Muscle layer of colon (tissue), 2 donors: ENCODE data around the gene HSPA1L.
"Not testable (repeated sequence)": the region's sequence is repeated elsewhere in the genome, so short reads cannot be mapped to it uniquely, and the experiment has no call there.

ENCODE experiments used
- H3K27ac ChIP-seq: one replicate; pipeline ENCODE4 v1.7.0; 2013; ENCODE audit warnings: low read depth, mild to moderate bottlenecking, low read length, moderate library complexity
- H3K27me3 ChIP-seq, 2 donors: one replicate each; pipeline ENCODE4 v1.7.0; 2013; ENCODE audit warnings: low read length in 2 of 2, mild to moderate bottlenecking in 2 of 2; ENCODE audit not compliant: insufficient read depth in 2 of 2, control insufficient read depth in 1 of 2
- H3K36me3 ChIP-seq: one replicate; pipeline ENCODE4 v1.7.0; 2013; ENCODE audit warnings: mild to moderate bottlenecking, low read length; ENCODE audit not compliant: insufficient read depth
- H3K4me1 ChIP-seq: one replicate; pipeline ENCODE4 v1.7.0; 2013; ENCODE audit warnings: mild to moderate bottlenecking, low read length; ENCODE audit not compliant: insufficient read depth
- H3K4me3 ChIP-seq, 2 donors: one replicate each; pipeline ENCODE4 v1.7.0; 2013; ENCODE audit warnings: low read length in 2 of 2, low read depth in 1 of 2, mild to moderate bottlenecking in 1 of 2, moderate library complexity in 1 of 2
- H3K9ac ChIP-seq: one replicate; pipeline ENCODE4 v1.7.0; 2013; ENCODE audit warnings: low read length
- H3K9me3 ChIP-seq: one replicate; pipeline ENCODE4 v1.7.0; 2013; ENCODE audit warnings: mild to moderate bottlenecking, low read length
- donor health status: abdominal sarcoma.
- donor health status: Adenocarcinoma of cecum.

The HSPA1L gene

DNA sequence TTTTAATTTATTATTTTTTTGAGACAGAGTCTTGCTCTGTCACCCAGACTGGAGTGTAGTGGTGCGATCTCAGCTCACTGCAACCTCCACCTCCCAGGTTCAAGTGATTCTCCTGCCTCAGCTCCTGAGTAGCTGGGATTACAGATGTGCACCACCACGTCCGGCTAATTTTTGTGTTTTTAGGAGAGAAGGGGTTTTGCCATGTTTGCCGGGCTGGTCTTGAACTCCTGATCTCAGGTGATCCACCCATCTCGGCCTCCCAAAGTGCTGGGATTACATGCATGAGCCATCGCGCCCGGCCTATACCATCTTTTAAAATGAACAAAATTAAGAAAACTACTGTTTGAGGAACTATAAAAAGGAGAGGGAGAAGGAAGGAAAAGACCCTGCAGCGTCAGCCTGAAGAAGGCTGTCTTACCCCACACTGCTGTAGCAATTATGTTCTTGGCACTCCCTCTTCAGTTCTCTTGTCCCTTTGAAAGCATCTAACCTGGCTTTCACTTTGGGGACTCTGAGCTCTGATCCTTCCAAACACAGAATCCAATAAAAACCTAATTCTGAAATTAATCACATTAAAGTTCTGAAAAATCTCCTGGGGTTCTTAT is 8.6 kb upstream of the HSPA1L start:
- not testable (repeated sequence) for H3K36me3 ChIP-seq, H3K9ac ChIP-seq, H3K4me3 ChIP-seq, H3K27ac ChIP-seq, H3K27me3 ChIP-seq, H3K9me3 ChIP-seq
- peaks cover 37% of the 10 kb centered on the region for H3K4me1 ChIP-seq

GRCh38 chr6:31822036-31822821 is 7.1 kb upstream of the HSPA1L start:
- no peaks in the 10 kb centered on the region for H3K36me3 ChIP-seq
- peaks cover 48% of the 10 kb centered on the region for H3K4me1 ChIP-seq
- peak overlapping the region; percentile 94 for H3K27ac ChIP-seq
- peak overlapping the region; percentile 66 to 74 for H3K4me3 ChIP-seq
- no peaks in the 10 kb centered on the region for H3K9me3 ChIP-seq
- no peaks in the 10 kb centered on the region for H3K27me3 ChIP-seq
- peak overlapping the region; percentile 95 for H3K9ac ChIP-seq

GRCh38 chr6:31821301-31822035 is 6.4 kb upstream of the HSPA1L start:
- Histone ChIP-seq H3K36me3 (no peaks in the 10 kb centered on the region), H3K4me1 (peaks cover 48% of the 10 kb centered on the region), H3K4me3 (peak overlapping the region; percentile 66 to 74)

GRCh38 chr6:31820399-31820798 is 5.3 kb upstream of the HSPA1L start:
- H3K4me3 ChIP-seq, H3K9ac ChIP-seq, H3K36me3 ChIP-seq, H3K27me3 ChIP-seq, H3K9me3 ChIP-seq: not testable (repeated sequence)
- H3K4me1 ChIP-seq: peaks cover 37% of the 10 kb centered on the region
- peak overlapping the region; percentile 94 for H3K27ac ChIP-seq

More at GRCh38 chr6:31821301-31822035, 6.4 kb upstream of the HSPA1L start:
- no peaks in the 10 kb centered on the region for H3K9me3 ChIP-seq
- H3K27me3 ChIP-seq: no peaks in the 10 kb centered on the region
- H3K27ac ChIP-seq: peak overlapping the region; percentile 94
- peak overlapping the region; percentile 68 for H3K9ac ChIP-seq

GRCh38 chr6:31819871-31820299 is 4.8 kb upstream of the HSPA1L start:
- Histone ChIP-seq H3K9me3 (no peaks in the 10 kb centered on the region), H3K4me3 (no peak overlapping the region), H3K4me1 (peaks cover 35% of the 10 kb centered on the region), H3K27me3 (no peaks in the 10 kb centered on the region), H3K36me3 (no peaks in the 10 kb centered on the region), H3K9ac (no peak overlapping the region), H3K27ac (peak overlapping the region; percentile 41)

- not testable (repeated sequence) for H3K9ac ChIP-seq, H3K36me3 ChIP-seq, H3K9me3 ChIP-seq, H3K27ac ChIP-seq, H3K27me3 ChIP-seq
- Histone ChIP-seq H3K4me3 (peak overlapping the region; percentile 44 to 47), H3K4me1 (peaks cover 40% of the 10 kb centered on the region)
Measured at GRCh38 chr6:31817929-31818511, 2.9 kb upstream of the HSPA1L start.

GRCh38 chr6:31817133-31817928 is 2.2 kb upstream of the HSPA1L start:
- not testable (repeated sequence) for H3K27me3 ChIP-seq, H3K36me3 ChIP-seq, H3K9ac ChIP-seq, H3K9me3 ChIP-seq
- H3K4me1 ChIP-seq: peaks cover 37% of the 10 kb centered on the region
- H3K27ac ChIP-seq: peak overlapping the region; percentile 75
- H3K4me3 ChIP-seq: peak overlapping the region; percentile 44 to 47

DNA sequence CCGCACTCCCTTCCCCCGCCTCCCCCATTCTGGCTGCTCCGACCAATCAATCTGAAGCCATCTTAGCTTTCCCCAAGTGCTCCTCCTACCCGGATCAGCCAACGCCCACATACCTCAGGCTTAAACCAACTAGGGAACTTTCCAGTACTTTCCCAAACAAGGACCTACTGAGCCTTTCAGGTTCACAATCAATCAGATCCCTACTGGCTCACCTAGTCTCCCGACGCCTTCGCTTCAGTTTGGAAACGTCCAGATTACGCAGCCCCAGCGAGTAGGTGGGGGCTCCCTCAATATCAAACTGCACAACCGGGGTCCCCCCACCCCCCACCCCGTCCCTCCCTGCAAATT is 432 bp downstream of the HSPA1L start:
- Histone ChIP-seq H3K36me3 (no peaks in the 10 kb centered on the region), H3K9me3 (no peaks in the 10 kb centered on the region), H3K27me3 (no peaks in the 10 kb centered on the region), H3K9ac (peak overlapping the region; percentile 74), H3K4me3 (peak overlapping the region; percentile 67 to 75), H3K27ac (peak overlapping the region; percentile 87), H3K4me1 (peaks cover 24% of the 10 kb centered on the region)

DNA sequence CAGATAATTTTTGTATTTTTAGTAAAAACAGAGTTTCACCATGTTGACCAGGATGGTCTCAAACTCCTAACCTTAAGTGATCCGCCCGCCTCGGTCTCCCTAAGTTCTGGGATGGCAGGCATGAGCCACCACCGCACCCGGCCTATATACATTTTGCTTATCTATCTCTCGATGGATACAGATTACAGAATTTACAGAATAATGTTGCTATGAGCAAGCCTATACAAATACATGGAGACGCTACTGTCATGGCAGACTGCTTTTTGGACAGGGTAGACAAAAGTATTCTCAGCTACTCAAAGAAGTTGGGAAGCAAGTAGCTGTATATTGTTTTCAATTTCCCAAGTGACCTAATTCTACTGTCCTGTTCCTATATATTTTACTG is 1.6 kb downstream of the HSPA1L start:
- H3K9ac ChIP-seq: peak overlapping the region; percentile 10
- H3K9me3 ChIP-seq: no peaks in the 10 kb centered on the region
- peak overlapping the region; percentile 88 for H3K27ac ChIP-seq
- no peaks in the 10 kb centered on the region for H3K27me3 ChIP-seq
- H3K36me3 ChIP-seq: no peaks in the 10 kb centered on the region
- peaks cover 18% of the 10 kb centered on the region for H3K4me1 ChIP-seq
- H3K4me3 ChIP-seq: peak overlapping the region in 1 of 2 donors; percentile 28

GRCh38 chr6:31811645-31812044 is 3.4 kb downstream of the HSPA1L start:
- Histone ChIP-seq H3K9me3 (no peaks in the 10 kb centered on the region), H3K27me3 (no peaks in the 10 kb centered on the region), H3K36me3 (no peaks in the 10 kb centered on the region), H3K9ac (no peak overlapping the region), H3K4me3 (no peak overlapping the region), H3K27ac (no peak overlapping the region), H3K4me1 (peaks cover 9% of the 10 kb centered on the region)

DNA sequence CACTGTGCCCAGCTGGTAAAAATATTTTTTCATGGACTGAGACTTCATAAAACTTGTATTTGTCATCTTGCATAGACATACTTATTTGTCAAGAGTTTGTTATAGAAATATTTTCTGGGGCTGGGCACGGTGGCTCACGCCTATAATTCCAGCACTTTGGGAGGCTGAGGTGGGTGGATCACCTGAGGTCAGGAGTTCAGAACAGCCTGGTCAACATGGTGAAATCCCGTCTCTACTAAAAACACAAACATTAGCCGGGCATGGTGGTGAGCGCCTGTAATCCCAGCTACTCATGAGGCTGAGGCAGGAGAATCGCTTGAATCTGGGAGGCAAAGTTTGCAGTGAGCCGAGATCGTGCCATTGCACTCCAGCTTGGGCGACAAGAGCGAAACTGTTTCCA is 6.5 kb downstream of the HSPA1L start:
- H3K36me3 ChIP-seq, H3K27me3 ChIP-seq, H3K27ac ChIP-seq, H3K4me3 ChIP-seq, H3K9me3 ChIP-seq, H3K9ac ChIP-seq: not testable (repeated sequence)
- peaks cover 15% of the 10 kb centered on the region for H3K4me1 ChIP-seq
